K562 (cell line): Measurements from ENCODE around the gene DIPK1A. TPM values are rescaled to one million over a fixed set of nuclear protein-coding genes. Genes with fewer than 3 reads are reported as not detected.

Experiments used
- ARID1B ChIP-seq: fragments of 450-650 bp; IDR thresholded peaks from 2 replicates; pipeline ENCODE4 v1.6.1; 2016; ENCODE audit warnings: antibody characterized with exemption, mild to moderate bottlenecking, inconsistent platforms
- CTCFL ChIP-seq: IDR thresholded peaks from 2 replicates; pipeline ENCODE4 v1.6.1; 2011; ENCODE audit warnings: borderline replicate concordance, low read depth, mild to moderate bottlenecking, moderate library complexity, low read length; ENCODE audit not compliant: insufficient read depth, poor library complexity, severe bottlenecking
- ESRRA ChIP-seq: fragments of 450-650 bp; IDR thresholded peaks from 2 replicates; pipeline ENCODE4 v1.6.1; 2014; ENCODE audit warnings: low read depth, mild to moderate bottlenecking, moderate library complexity, borderline replicate concordance
- GTF2E2 ChIP-seq: fragments of 200-800 bp; sonication (Bioruptor generic); IDR thresholded peaks from 2 replicates; pipeline ENCODE4 v1.6.1; 2016; ENCODE audit warnings: missing genetic modification characterization, missing compliant biosample characterization
- IRF1 ChIP-seq: sonication (generic); formaldehyde crosslinking; IDR thresholded peaks from 2 replicates; pipeline ENCODE4 v1.8.0; 2022; ENCODE audit warnings: missing genetic modification reagents, mild to moderate bottlenecking, borderline replicate concordance
- IRF2 ChIP-seq: sonication (generic); formaldehyde crosslinking; IDR thresholded peaks from 2 replicates; pipeline ENCODE4 v1.8.1; 2022; ENCODE audit warnings: mild to moderate bottlenecking, missing genetic modification reagents
- KAT7 ChIP-seq: sonication (generic); formaldehyde crosslinking; IDR thresholded peaks from 2 replicates; pipeline ENCODE4 v1.8.0; 2022; ENCODE audit warnings: missing genetic modification reagents, mild to moderate bottlenecking, borderline replicate concordance
- SMAD4 ChIP-seq: fragments of 250-450 bp; sonication (Bioruptor Pico); conservative IDR thresholded peaks from 2 replicates; pipeline ENCODE4 v1.8.0; 2021; ENCODE audit warnings: inconsistent platforms, mild to moderate bottlenecking, moderate library complexity
- ZKSCAN3 ChIP-seq: fragments of 250-450 bp; sonication (Bioruptor Pico); IDR thresholded peaks from 2 replicates; pipeline ENCODE4 v1.4.0; 2020
- ZNF561 ChIP-seq: fragments of 450-650 bp; formaldehyde crosslinking; conservative IDR thresholded peaks from 2 replicates; pipeline ENCODE4 v1.4.0; 2020; ENCODE audit warnings: mild to moderate bottlenecking, moderate library complexity
- ZNF696 ChIP-seq: fragments of 250-450 bp; sonication (Bioruptor Pico); conservative IDR thresholded peaks from 2 replicates; pipeline ENCODE4 v1.4.0; 2020; ENCODE audit warnings: mild to moderate bottlenecking, moderate library complexity
- polyA plus RNA-seq, 8 experiments: library from polyadenylated mRNA; depleted of rRNA in 4 of 8; stranded (reverse) in 5 of 8; unstranded in 3 of 8; fragments of >200 nt; fragmentation: Nextera tagmentation in 2 of 8; fragmentation: Illumina TruSeq in 1 of 8; extraction: Ambion mirVana in 2 of 8; extraction: Trizol in 1 of 8; gene quantifications; 2 replicates each; pipeline versions ENCODE4 v1.2.1 to v1.2.3, GENCODE V29; 2011 to 2014; ENCODE audit warnings: inconsistent platforms in 1 of 8, missing spikeins in 1 of 8
- total RNA-seq, 7 experiments: library from RNA; depleted of rRNA in 6 of 7; stranded (reverse); fragments of >200 nt in 6 of 7; fragmentation: Illumina TruSeq in 2 of 7; extraction: Trizol in 2 of 7; gene quantifications; 2 replicates each; pipeline versions ENCODE4 v1.2.1 to v1.2.3, GENCODE V29; 2011 to 2021; ENCODE audit warnings: low replicate concordance in 1 of 7
- TF ChIP-seq, protein P1 (sequence below): fragments of 450-650 bp; IDR thresholded peaks from 2 replicates; pipeline ENCODE4 v1.6.1; 2016; ENCODE audit warnings: low read depth
- TF ChIP-seq, protein P2 (sequence below): fragments of 450-650 bp; IDR thresholded peaks from 2 replicates; pipeline ENCODE4 v1.7.0; 2016; ENCODE audit warnings: borderline replicate concordance

Gene DIPK1A
- total and polyA plus RNA-seq, 9 of the 15 experiments (the other 6 are each of a cell fraction or from before 2014, with no cell fraction given): 0.54 to 2.5 (median 1.3) TPM

DNA sequence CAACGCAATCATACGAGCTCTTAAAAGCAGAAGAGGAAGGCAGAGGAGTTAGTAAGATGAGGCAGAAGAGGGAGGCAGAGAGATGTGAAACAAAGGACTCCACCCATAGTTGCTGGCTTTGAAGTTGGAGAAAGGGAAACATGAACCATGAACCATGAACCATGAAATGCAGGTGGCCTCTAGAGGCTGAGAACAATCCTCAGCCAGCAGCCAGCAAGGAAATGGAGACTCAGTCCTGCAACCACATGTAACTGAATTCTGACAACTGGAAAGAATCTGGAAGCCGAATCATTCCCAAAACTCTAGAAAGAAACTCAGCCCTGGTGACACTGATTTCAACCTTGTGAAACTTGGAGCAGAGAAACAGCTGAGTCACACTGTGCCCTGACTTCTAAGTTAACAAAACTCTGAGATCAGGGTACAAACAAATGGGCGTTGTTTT, 10.1 kb downstream of the DIPK1A start (continued):
- TF ChIP-seq, protein P1, sequence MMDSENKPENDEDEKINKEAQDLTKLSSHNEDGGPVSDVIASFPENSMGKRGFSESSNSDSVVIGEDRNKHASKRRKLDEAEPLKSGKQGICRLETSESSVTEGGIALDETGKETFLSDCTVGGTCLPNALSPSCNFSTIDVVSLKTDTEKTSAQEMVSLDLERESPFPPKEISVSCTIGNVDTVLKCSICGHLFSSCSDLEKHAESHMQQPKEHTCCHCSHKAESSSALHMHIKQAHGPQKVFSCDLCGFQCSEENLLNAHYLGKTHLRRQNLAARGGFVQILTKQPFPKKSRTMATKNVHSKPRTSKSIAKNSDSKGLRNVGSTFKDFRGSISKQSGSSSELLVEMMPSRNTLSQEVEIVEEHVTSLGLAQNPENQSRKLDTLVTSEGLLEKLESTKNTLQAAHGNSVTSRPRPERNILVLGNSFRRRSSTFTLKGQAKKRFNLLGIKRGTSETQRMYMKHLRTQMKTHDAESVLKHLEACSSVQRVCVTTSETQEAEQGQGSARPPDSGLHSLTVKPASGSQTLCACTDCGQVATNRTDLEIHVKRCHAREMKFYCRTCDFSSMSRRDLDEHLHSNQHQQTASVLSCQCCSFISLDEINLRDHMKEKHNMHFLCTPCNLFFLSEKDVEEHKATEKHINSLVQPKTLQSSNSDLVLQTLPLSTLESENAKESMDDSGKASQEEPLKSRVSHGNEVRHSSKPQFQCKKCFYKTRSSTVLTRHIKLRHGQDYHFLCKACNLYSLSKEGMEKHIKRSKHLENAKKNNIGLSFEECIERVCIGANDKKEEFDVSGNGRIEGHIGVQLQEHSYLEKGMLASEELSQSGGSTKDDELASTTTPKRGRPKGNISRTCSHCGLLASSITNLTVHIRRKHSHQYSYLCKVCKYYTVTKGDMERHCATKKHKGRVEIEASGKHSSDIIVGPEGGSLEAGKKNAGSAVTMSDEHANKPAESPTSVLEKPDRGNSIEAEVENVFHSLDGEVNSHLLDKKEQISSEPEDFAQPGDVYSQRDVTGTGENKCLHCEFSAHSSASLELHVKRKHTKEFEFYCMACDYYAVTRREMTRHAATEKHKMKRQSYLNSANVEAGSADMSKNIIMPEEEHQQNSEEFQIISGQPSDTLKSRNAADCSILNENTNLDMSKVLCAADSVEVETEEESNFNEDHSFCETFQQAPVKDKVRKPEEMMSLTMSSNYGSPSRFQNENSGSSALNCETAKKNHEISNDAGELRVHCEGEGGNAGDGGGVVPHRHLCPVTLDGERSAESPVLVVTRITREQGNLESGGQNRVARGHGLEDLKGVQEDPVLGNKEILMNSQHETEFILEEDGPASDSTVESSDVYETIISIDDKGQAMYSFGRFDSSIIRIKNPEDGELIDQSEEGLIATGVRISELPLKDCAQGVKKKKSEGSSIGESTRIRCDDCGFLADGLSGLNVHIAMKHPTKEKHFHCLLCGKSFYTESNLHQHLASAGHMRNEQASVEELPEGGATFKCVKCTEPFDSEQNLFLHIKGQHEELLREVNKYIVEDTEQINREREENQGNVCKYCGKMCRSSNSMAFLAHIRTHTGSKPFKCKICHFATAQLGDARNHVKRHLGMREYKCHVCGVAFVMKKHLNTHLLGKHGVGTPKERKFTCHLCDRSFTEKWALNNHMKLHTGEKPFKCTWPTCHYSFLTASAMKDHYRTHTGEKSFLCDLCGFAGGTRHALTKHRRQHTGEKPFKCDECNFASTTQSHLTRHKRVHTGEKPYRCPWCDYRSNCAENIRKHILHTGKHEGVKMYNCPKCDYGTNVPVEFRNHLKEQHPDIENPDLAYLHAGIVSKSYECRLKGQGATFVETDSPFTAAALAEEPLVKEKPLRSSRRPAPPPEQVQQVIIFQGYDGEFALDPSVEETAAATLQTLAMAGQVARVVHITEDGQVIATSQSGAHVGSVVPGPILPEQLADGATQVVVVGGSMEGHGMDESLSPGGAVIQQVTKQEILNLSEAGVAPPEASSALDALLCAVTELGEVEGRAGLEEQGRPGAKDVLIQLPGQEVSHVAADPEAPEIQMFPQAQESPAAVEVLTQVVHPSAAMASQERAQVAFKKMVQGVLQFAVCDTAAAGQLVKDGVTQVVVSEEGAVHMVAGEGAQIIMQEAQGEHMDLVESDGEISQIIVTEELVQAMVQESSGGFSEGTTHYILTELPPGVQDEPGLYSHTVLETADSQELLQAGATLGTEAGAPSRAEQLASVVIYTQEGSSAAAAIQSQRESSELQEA: no peak
- TF ChIP-seq, protein P2, sequence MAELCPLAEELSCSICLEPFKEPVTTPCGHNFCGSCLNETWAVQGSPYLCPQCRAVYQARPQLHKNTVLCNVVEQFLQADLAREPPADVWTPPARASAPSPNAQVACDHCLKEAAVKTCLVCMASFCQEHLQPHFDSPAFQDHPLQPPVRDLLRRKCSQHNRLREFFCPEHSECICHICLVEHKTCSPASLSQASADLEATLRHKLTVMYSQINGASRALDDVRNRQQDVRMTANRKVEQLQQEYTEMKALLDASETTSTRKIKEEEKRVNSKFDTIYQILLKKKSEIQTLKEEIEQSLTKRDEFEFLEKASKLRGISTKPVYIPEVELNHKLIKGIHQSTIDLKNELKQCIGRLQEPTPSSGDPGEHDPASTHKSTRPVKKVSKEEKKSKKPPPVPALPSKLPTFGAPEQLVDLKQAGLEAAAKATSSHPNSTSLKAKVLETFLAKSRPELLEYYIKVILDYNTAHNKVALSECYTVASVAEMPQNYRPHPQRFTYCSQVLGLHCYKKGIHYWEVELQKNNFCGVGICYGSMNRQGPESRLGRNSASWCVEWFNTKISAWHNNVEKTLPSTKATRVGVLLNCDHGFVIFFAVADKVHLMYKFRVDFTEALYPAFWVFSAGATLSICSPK: no peak
- TF ChIP-seq IRF1 (CRISPR knock-in tag) (no peak), IRF2 (CRISPR knock-in tag) (no peak), GTF2E2 (tag) (0 out of 2 replicates have a peak, but pooled peaks have one; percentile 28), ARID1B (peak; percentile 40; the same call in 1 of the 2 replicates), ZNF696 (CRISPR knock-in tag) (no peak), ZNF561 (no peak), ZKSCAN3 (no peak), CTCFL (no peak), SMAD4 (CRISPR knock-in tag) (no peak), KAT7 (no peak), ESRRA (0 out of 2 replicates have a peak, but pooled peaks have one; percentile 54)
